NCI-H1092 treated with DMSO at 0.1 percent for 48 hours (cell line): ENCODE data around the gene TUBB2A.

Experiments
- DNase-seq: peaks from one replicate; lab custom pipeline; 2025; lab: John Stamatoyannopoulos, UW

Gene TUBB2A

GRCh38 chr6:3119040-3119723, 38.2 kb downstream of the TUBB2A start:
- peak; percentile 30 for DNase-seq

GRCh38 chr6:3118353-3119039, 38.8 kb downstream of the TUBB2A start, which contains the start of gene BPHL:
Gene BPHL, plus strand, starts transcription at chr6:3118711. Its CDS starts 30 bp downstream, at chr6:3118741.
- peak; percentile 74 for DNase-seq

GRCh38 chr6:3117912-3118352, 39.4 kb downstream of the TUBB2A start:
- DNase-seq: peak; percentile 67

GRCh38 chr6:3114377-3114776, 43.0 kb downstream of the TUBB2A start:
- DNase-seq: no peak

- no peak for DNase-seq
These were observed 47.6 kb downstream of the TUBB2A start for GRCh38 chr6:3109761-3110160.

GRCh38 chr6:3108746-3109414, 48.5 kb downstream of the TUBB2A start:
- DNase-seq: no peak
